HuH-7 (cell line): ENCODE measurements around the gene EDIL3.
"Not testable (repeated sequence)": the region's sequence is repeated elsewhere in the genome, so short reads cannot be mapped to it uniquely, and the experiment has no call there.

Source experiments
- DNase-seq: peaks from one replicate; pipeline ENCODE4 v3.0.0; 2011; ENCODE audit warnings: low spot score

EDIL3 gene

DNA sequence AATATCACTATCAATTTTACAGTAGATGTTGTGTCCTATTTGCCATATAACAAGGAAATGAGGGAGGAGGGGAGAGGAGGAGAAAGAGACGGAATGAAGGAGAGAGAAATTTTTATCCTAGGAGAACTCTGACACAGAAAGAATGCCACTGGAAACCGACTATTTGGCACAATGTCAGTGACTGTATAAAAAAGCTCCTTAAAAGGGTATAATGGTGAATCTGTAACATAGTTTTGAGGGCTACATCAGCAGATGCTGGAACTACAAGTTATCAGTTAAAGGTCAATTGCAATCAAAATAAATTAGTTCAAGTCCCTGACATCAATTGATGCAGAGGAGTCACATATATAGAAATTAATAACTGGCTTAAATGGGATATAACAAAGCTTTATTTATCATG is 5.7 kb downstream of the EDIL3 start:
- no peak for DNase-seq

DNA sequence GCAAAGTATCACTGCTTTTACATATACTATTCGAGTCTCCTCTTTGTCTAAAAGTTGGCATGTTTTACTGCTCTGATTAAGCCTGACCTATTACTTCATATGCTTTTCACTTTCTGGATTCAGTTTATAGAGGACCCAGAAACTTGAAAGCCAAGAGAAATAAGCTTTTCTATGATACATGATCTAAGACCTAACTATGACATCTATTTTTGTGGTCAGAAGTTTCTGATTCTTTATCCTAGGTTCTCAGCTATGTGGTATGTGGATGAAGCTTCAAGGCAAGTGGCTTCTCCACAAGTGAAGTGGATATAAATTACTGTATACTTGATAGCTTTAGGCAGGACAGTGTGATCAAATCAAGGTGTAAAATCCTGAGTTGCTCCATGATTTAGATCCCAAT is 6.3 kb downstream of the EDIL3 start:
- no peak for DNase-seq

DNA sequence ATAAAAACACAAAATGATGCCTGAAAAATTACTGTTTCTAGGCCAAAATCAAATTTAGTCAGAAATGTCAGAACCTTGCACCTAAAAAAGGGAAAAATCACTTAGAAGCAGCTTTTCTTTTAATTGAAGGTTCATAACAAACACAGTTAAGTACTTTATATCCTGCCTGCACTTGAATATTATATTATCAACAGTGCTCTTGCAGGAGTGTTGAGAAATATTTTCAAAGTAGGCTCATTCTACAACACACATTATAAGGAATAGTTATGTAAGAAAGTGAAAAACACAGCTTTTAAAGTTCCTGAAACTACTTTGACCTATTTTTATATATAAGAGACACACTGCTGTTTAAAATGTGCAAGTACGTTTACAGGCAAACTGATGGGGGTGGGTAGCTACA is 8.3 kb downstream of the EDIL3 start:
- DNase-seq: no peak

DNA sequence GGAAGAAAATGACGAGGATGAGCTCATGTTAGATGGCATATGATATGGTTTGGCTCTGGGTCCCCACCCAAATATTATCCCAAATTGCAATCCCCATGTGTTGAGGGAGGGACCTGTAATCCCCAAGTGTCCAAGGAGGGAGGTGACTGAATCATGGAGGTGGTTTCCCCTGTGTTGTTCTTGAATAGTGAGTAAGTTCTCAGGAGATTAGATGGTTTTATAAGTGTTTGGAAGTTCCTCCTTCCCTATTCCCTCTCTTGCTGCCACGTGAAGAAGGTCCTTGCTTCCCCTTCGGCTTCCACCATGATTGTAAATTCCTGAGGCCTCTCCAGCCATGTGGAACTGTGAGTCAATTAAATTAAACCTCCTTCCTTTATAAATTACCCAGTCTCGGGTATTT is 10.1 kb downstream of the EDIL3 start:
- no peak for DNase-seq

DNA sequence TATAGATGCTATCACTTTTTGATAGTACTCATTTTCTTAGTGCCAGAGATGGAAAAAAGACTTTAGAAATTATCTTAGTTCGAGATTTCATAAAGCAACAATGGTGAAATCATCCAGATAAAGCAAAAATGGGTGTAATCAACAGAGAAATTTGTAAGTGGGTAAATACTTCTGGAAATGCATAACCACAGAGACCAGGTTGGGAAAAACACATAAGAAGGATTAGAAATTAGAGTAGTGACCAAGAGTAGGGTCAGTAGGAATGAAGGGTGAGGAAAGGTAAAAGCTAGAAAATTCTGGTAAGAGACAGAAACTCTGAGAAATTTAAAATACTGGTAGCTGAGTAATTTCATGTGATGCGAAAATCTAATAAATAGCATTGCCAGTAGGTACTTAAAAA is 11.2 kb downstream of the EDIL3 start:
- DNase-seq: no peak

DNA sequence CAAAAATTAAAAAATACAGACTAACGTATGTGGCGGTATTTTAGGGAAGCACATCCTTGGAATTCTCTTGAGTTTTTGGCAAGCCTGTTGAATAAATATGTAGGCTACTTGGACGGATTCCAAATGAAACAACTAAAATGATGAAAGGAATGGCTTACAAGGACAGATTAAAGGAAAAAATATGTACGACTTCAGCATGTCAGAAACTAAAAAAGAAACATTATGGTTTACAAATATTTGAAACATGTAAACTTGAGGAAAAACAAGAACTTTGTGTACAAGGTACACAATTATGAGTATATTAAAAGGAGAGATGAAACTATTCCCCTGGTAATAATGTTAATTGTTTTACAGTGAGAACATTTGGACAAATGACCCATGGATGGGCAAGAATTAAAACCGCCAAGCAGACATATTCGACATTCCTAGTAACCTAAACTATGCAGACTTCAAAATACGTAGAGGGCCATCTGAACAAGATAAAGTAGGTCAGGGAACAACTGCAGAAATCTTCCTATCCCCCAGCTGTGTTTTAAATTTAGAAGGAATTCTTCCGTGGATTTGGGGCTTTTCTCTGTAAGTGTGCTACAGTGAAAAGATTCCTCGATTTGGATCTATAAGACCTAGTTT is 12.5 kb downstream of the EDIL3 start:
- no peak for DNase-seq

DNA sequence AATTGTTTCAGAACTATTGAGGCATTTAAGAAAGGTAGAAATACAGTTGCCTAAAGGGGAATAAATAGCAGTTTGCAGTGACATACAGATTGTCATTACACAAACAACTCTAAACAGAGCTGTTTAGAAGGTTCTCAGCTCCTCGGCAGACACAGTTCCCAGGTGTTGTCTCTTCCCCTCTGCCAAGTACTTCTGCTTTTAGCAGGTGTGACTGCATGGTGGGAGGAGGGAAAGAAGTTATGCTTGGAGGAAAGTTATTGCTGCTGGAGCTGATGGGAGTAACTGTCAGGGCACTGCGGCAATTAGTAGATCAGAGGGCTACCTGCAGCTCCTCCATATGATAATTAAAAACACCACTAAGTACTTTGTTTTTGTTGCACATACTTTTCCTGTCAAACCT is 14.5 kb downstream of the EDIL3 start:
- no peak for DNase-seq

DNA sequence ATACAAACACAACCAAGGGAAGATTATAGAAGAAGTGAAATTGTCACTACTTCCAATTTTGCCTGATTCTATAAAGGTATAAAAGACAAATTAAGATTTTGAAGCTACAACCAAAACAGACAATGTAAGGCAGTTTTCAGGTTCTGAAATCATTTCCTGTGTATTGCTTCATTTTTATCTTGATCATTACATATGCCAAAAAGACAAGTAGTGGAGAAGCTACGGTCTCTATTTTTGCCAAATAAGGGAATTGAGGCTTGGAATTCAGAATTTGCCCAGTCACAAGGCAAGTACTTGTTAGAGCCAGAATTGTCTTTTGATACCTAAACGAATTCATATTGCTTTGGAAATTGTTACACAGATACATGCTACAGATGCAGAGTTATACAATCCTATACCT is 20.6 kb downstream of the EDIL3 start:
- no peak for DNase-seq

DNA sequence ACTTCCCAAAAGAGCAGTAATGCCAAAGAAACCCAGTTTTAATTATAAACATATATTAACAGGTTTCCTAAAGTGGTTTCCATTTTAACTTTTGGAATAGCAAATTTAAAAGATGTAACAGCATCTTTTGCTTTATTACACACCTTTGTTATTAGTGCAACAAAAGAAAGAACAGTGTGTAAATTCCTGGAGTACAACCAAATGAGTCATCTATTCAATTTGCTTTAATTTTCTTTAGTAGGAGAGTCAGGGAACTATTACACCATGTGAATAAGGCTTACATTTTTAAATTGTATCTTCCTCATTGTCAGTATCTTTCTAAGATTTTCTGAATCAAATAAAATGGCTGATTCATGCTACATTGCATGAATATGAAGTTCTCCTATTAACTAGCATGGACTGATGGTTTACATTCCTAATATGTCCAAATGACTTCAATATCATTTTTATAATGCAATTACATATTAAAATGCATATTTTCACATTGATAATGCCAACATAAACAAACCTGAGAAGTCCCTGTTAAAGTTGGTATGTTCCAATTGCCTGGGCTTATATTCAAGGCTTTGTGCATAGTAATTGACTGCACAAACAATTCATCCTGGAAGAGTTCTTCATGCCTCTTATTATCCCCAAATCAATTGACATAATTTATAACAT is 22.5 kb downstream of the EDIL3 start:
- DNase-seq: no peak

DNA sequence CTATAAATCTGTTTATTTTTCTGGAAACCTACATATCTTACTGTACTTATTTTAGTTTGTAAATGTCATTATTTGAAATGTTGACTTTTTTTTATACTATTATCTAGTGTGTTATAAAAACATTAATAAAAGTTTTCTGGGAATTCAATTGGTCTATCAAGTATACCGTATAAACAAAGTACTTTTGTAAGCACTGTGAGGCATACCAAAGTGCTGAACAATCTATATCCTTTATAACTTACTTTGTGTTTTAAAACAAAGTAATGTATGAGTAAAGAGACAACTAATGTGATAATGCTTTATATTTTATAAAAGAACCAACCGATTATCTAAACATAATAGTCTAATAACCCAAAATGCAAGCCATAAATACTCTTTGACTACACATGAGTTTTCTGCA is 23.1 kb downstream of the EDIL3 start:
- no peak for DNase-seq

DNA sequence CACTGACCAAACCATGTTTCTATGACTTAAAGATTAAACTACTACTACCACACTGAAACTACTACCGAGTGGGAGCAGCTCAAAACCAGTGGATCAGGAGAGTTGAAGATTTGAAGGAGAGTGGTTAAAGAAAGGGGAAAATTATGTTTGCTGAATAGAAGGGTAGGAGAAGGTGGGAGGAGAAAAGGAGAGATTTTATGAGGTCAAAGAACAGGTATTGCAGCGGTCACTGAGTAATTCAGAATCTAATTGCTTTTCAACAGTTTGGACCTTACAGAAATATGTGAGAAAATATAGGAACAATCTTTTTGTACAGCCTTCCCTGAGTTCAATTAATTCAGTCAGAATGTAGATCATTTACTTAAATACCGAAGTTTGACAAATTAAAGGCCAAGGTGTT is 24.6 kb downstream of the EDIL3 start:
- DNase-seq: no peak

DNA sequence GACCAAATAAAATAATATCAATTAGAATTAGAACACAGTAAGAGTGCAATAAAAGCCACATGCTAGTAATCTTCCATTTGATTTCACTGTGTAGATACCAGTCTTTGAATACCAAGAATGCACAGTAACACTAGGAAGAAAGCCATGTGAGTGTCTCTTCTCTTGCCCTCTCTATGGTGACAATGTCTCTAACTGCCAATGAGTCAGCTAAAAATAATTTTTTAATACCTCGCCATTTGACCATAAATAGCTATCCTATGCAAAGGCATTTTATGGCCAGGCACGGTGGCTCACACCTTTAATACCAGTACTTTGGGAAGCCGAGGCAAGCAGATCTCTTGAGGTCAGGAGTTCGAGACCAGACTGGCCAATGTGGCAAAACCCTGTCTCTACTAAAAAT is 30.6 kb downstream of the EDIL3 start:
- no peak for DNase-seq

DNA sequence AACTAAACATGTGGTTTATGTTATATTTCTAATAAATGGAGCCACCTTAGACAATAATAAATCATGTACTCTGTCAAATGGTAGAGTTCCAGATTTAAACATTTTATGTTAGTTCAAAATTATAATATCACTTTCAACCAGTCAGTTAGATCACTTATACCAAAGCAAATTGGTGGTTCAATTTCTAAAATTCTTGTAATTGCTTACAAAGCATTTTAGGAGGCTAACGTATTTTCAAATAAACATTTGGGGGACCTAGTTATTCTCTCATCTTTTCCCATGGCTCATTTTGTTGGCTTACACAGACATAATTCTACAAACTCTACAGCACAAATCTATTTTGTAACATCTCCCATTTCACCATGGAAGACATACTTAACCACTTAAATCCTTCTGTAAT is 39.9 kb downstream of the EDIL3 start:
- no peak for DNase-seq

DNA sequence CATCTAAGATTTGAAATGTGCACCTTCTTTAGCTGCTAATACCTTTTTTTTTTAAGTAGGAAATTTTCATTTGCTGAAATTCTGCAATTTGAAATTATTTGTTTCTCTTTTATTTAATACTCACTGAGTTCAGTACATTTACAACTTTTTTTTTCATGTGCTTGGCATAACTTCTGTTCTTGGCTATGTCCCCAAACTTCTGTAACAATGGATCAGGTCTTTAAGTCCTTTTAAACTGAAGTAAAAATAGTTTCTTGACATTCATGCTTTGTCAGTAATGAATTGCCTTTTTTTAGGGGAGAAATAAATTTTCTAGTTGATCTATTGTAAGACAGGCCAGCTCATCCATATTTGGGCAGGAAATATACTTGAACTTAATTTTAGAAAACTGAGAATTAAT is 41.5 kb downstream of the EDIL3 start:
- no peak for DNase-seq

DNA sequence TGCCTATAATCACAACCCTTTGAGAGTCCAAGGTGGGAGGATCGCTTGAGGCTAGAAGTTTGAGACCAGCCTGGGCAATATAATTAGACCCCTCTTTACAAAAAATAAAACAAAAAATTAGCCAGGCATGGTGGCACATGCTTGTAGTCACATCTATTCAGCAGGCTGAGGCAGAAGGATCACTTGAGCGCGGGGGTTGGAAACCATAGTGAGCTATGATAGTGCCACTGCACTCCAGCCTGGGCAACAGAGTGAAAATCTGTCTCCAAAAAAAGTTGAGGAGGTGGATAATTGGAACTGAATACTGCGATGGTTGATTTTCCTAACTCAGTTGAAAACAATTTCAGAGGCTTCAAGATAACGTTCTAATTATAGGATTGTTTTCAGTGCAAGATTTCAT is 52.6 kb downstream of the EDIL3 start:
- no peak for DNase-seq

DNA sequence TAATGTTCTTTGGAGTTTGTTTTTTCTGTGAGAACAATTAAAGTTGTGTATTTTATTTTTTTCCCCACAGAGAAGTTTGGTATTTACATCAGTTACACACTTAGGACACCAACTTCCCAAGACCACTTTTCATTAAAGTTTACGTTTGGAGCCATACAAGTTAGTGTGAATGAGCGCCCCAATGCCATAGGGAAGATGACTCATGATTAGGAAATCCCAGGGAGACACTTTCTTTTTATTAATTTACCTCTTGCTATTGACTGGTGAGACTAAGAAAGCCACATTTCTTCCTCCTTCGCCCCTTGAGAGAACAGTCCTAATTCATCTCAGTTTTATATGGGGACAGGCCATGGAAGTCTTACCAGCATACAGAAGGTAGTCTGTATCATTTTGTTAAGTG is 57.1 kb downstream of the EDIL3 start:
- DNase-seq: no peak

DNA sequence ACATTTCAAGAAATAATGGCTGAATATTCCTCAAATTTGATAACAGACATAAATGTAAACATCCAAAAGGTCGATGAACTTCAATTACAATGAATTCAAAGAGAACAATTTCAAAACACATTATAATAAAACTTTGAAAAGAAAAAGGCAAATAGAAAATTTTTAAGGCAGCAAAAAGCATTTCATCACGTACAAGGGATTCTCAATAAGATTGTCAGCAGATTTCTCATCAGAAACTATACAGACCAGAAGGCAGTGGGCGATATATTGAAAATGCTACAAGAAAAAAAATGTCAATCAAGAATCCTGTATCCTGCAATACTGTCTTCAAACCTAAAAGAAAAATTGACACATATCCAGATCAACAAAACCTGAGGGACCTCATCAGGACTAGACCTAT is 62.0 kb downstream of the EDIL3 start:
- DNase-seq: no peak

DNA sequence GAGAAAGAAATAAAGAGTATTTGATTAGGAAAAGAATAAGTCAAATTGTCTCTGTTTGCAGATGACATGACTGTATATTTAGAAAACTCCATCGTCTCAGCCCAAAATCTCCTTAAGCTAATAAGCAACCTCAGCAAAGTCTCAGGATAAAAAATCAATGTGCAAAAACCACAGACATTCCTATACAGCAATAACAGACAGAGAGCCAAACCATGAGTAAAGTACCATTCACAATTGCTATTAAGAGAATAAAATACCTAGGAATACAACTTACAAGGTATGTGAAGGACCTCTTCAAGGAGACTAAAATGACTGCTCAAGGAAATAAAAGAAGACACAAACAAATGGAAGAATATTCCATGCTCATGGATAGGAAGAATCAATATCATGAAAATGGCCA is 66.9 kb downstream of the EDIL3 start:
- not testable (repeated sequence) for DNase-seq

DNA sequence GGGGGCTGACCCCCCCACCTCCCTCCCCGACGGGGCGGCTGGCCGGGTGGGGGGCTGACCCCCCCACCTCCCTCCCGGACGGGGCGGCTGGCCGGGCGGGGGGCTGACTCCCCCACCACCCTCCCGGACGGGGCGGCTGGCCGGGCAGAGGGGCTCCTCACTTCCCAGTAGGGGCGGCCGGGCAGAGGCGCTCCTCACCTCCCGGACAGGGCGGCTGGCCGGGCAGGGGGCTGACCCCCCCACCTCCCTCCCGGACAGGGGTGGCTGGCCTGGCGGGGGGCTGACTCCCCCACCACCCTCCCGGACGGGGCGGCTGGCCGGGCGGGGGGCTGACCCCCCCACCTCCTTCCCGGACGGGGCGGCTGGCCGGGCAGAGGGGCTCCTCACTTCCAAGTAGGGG is 72.4 kb downstream of the EDIL3 start:
- not testable (repeated sequence) for DNase-seq

DNA sequence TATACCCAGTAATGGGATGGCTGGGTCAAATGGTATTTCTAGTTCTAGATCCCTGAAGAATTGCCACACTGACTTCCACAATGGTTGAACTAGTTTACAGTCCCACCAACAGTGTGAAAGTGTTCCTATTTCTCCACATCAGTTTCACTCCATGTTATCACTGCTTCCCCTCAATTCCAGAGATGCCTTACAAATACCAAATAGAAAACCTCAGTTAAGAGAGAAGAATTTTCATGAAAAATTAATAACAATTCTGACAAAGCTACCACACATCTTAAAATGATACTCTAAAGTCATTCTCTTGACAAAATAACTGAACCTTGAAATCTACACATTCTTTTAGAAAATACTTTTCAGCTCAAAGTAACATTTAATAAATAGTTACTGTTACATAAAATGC is 74.8 kb downstream of the EDIL3 start:
- DNase-seq: not testable (repeated sequence)

DNA sequence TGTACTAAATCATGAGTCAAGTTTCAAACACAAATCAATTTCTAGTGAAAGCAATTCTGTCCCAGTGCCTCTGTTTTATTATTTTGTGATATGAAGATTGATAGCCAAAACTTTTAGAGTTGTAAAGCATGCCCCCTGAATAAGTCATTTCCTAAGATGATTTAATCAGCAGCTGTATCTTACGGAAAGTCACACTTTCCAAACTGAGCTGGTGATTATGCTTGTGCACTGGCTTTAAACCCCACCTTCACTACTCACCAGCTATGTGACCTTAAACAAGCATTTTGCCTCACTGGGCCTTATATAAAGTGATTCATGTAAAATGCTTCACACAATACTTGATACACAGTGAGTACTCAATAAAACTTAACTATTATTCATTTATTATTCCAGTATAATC is 78.1 kb downstream of the EDIL3 start:
- DNase-seq: no peak

DNA sequence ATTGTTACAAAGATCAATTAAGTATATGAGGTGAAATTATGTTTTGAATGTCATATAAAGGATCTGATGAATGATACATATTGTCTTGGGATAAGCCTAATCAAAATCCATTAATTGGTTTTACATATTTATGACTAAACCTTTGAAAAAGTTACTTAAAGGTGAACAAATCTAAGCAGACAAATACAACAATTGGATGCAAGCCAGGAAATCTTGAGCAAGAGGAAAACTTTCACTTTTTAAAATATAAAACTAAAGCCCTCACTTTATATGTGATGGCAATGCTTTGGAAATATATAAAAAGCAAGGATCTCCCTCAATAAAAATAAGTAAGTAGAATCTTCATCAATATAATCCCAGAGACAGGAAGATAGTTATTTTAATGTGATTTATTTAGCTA is 80.1 kb downstream of the EDIL3 start:
- no peak for DNase-seq

DNA sequence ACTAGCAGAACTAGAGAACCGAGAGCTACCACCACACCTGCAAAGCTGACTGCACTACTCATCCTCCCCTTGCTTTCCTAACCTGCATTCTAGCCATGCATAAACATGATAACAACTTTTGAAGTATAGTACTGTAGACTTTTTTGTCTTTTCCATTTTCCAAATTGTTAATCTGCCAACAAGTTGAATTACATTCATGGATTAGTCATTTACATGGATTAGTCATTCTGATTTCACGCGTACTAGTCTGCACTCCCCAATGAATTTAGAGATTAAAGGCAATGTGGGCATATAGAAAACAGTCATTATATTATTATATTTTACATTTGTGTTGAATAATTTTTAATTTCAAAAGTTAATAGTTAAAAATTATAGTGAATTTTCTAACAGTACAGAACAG is 81.4 kb downstream of the EDIL3 start:
- no peak for DNase-seq

DNA sequence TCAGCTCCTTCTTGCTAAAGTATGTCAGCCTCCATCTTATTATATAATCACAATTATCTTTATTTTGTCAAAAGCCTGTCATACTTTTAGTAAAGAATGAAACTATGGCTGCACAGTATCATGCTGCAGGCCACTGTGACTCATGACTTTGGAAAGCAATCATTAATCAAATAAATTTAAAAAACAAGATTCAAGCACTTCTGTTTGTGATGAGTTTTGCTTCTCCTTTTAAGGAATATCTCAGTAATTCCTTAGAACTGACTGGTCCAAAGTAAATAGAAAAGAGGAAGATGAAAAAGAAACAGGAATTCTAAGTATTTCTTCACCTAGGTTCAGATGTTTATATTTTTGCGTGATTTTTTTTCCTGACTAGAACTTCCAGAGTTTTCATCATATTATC is 83.1 kb downstream of the EDIL3 start:
- no peak for DNase-seq
